Kidney epithelial cell (primary cell): Measurements from ENCODE around the gene MRPL42. TPM values are rescaled to one million over a fixed set of nuclear protein-coding genes. Genes with fewer than 3 reads are reported as not detected.

Experiments
- DNase-seq: peaks from one replicate; pipeline ENCODE4 v3.0.0-alpha.2; 2010; ENCODE audit warnings: low read depth
- H3K27me3 ChIP-seq: 2 replicates; pipeline ENCODE4 v1.6.0; 2011; ENCODE audit warnings: low read length; ENCODE audit not compliant: control insufficient read depth, insufficient read depth
- H3K36me3 ChIP-seq: 2 replicates; pipeline ENCODE4 v1.5.1; 2011; ENCODE audit warnings: low read length; ENCODE audit not compliant: control insufficient read depth, insufficient read depth
- H3K4me3 ChIP-seq: 2 replicates; pipeline ENCODE4 v1.5.1; 2011; ENCODE audit warnings: low read depth, mild to moderate bottlenecking, control low read depth, low read length
- total RNA-seq: library from RNA; depleted of rRNA; stranded (reverse); fragments of >200 nt; gene quantifications from 2 replicates; pipeline ENCODE4 v1.2.3, GENCODE V29; 2015
- TF ChIP-seq, protein P1 (sequence below): IDR thresholded peaks from 2 replicates; pipeline ENCODE4 v1.5.1; 2011; ENCODE audit warnings: mild to moderate bottlenecking, moderate library complexity, low read length, control low read depth, inconsistent platforms; ENCODE audit not compliant: insufficient read depth, poor library complexity, severe bottlenecking

MRPL42 gene
- total RNA-seq, 1 donor from 2014 or later, result 95.1 TPM

DNA sequence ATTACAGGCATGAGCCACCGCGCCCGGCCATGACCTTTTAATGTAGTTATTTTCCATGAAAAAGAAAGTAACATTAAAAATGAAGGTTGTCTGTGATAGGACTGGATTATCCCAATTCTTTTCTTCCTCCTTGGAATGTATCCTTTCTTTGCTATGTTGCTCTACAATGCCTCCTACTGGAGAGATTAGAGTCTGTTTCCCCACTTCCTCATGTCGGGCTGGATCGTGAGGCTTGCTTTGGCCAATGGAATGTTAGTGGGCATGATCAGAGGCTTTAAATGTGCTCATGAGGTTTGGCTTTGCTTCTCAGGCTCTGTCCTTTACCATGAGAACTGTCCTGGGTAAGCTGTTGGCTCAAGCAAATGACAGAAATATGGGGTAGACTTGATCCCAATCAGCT, 70.5 kb downstream of the MRPL42 start:
- Histone ChIP-seq H3K4me3 (no peak overlapping the region), H3K27me3 (no peaks in the 10 kb centered on the region), H3K36me3 (no peaks in the 10 kb centered on the region)
- no peak for DNase-seq
- TF ChIP-seq, protein P1, sequence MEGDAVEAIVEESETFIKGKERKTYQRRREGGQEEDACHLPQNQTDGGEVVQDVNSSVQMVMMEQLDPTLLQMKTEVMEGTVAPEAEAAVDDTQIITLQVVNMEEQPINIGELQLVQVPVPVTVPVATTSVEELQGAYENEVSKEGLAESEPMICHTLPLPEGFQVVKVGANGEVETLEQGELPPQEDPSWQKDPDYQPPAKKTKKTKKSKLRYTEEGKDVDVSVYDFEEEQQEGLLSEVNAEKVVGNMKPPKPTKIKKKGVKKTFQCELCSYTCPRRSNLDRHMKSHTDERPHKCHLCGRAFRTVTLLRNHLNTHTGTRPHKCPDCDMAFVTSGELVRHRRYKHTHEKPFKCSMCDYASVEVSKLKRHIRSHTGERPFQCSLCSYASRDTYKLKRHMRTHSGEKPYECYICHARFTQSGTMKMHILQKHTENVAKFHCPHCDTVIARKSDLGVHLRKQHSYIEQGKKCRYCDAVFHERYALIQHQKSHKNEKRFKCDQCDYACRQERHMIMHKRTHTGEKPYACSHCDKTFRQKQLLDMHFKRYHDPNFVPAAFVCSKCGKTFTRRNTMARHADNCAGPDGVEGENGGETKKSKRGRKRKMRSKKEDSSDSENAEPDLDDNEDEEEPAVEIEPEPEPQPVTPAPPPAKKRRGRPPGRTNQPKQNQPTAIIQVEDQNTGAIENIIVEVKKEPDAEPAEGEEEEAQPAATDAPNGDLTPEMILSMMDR, result no peak

DNA sequence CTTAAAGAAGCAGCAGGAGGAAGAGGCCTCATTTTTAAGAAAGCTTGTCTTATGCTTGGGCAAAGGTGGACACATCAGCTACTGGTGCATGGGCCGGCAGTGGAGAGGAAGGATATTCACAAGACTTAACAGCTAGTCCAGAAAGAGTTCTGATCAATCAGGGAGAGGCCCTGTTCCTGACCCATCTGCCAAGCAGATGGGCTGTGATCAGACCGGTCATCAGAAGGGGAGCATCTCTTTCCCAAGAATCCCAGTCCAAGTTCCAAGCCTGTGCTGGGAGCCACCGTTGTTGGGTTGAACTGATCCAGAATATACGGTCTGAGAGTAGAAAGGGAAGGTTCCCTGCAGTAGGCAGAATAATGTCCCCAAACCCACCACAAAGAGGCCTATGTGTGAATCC, 72.5 kb downstream of the MRPL42 start:
- TF ChIP-seq, protein P1, result no peak
- Histone ChIP-seq H3K4me3 (no peak overlapping the region), H3K36me3 (no peaks in the 10 kb centered on the region), H3K27me3 (no peaks in the 10 kb centered on the region)
- DNase-seq, result no peak

DNA sequence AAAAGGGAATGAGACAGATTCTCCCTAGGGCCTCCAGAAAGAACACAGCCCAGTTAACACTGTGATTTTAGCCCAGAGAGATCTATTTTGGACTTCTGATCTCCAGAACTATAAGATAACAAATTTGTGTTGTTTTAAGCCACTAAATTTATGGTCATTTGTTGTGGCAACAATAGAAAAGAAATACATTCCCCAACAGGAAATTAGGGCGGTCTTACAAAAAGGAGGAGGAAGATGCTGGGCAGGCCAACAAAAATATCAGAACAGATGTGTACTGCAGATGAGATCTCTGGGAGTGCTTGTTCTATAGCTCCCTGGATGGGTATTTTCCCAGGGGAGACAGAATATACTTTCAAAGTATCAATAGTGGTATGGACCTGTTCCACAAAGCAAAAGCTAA, 73.2 kb downstream of the MRPL42 start:
- TF ChIP-seq, protein P1, result no peak
- Histone ChIP-seq H3K27me3 (no peaks in the 10 kb centered on the region), H3K4me3 (no peak overlapping the region), H3K36me3 (no peaks in the 10 kb centered on the region)
- no peak for DNase-seq

DNA sequence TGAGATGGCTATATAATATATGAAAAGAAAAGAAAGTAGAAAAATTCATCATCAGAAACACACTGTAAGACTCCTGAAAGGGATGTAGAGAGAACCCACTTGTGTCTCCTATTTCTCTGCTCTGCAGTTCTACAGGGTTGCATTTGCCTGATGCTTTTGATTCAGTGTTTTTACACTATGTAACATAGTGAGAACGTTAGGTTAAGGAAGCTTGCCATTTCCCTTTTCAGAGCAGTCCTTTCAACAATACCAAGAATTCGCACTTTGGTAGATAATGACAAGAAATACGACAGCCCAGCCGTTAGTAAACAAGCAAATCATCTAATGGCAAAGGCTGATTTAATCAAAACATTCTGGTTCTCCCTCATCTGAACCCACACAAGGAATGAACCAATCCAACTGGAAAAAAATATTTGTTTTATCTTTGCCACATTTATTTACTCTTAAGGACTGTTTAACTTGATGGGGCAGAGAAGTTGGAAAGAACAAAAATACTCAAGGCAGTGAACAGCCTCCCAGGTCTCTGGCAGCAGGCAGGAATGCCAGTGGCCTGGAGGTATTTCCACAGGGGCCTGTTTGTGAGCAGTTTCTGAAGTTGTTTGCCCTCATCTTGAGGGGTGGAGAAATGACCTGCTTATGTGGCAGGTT, 74.4 kb downstream of the MRPL42 start:
- H3K27me3 ChIP-seq, result no peaks in the 10 kb centered on the region
- TF ChIP-seq, protein P1, result no peak
- no peaks in the 10 kb centered on the region for H3K36me3 ChIP-seq
- no peak overlapping the region for H3K4me3 ChIP-seq
- DNase-seq, result no peak

DNA sequence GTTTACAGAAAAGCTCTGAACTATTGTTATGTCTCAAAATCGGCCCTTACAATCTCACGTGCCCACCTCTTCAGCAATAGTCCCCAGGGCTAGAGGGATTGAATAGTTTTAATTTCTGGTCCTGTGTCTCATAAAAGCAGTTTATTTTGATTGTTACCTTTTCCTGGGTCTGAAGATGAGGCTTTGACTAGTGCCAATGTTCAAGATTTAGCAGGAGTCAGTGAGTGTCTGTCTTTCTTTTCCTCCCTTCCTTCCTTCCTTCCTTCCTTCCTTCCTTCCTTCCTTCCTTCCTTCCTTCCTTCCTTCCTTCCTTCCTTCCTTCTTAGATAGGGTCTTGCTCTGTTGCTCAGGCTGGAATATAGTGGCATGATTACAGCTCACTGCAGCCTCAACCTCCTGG, 80.5 kb downstream of the MRPL42 start:
- TF ChIP-seq, protein P1, result no peak
- DNase-seq, result no peak
- Histone ChIP-seq H3K27me3 (no peaks in the 10 kb centered on the region), H3K4me3 (no peak overlapping the region), H3K36me3 (no peaks in the 10 kb centered on the region)

DNA sequence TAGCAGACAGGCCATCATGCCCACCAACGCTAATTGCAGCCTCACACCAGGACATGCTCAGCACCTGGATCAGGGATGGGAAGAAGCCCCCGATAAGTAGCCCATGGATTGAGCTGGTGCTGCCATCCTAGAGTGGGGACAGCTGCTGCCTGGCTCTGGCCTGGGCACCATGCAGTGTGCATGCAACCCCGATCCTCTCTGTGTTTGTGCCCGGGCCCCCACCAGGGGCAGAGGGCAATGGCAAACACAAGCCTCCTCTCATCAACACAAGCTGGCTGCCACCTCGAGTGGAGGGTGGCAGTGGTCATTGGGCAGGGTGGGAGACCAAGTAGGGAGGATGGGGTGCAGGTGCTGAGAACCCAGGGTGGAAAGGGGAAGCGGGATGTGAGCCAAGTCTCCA, 81.9 kb downstream of the MRPL42 start:
- Histone ChIP-seq H3K36me3 (no peaks in the 10 kb centered on the region), H3K4me3 (no peak overlapping the region), H3K27me3 (no peaks in the 10 kb centered on the region)
- TF ChIP-seq, protein P1, result no peak
- DNase-seq, result no peak
